ENCODE measurements around the gene TNNC1.

The TNNC1 gene

DNA sequence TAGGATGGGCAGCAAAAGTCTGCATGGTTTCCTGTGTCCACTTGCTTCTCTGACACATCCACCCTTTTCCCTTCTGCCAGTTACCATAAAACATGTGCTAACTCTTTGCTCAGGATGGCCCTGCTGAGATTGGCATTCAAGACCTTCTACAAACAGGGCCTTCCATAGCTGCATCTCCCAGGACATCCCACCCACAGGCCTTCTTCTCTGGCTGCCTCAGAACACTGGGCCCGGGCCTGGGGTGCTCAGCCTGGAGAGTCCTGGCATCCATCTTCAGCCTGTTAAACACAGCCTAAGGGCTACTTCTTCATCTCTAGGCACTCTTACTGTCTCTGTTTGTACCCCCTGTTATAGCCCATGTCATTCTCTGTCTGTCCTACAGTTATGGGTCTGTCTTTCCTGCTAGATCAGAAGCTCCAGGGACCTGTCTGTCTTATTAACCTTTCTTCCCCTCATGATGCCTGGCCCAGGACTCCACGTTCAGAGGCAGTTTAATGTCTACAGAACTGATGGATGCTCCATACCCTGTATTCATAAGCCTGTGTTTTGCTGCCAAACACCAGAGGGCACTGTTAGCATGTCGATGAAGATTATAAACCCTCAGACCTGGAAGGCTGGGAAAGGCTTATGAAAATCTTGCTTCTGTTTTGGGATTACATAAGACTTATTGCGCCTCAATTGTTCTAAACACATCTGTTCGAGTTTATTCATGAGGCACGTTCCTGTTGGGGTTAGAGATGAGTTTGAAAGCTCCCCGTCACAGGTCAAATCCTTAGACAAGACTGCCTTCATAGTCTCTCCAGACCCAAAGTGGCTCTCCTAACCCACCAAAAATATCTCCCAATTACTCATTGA lies 25.5 kb downstream of the TNNC1 start:
- peak; percentile 60 for DNase-seq

DNA sequence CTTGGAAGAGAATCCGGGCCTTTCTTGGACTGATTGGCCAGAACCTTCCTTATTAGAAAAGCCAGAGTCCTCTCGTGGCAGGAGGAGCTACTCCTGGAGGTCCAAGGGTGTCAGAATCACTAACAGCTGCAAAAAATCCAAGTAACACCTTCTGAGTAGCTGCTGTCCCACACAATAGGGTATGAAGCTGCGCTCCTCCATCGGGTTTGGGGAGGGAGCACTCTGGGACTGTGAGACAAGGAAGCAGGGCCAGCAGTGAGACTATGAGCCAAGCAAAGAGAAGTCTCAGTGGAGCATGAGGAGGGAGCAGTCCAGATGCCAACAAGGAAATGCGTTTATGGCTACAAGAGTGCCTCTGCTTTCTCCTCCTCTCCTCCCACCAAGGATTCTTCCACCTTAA lies 30.7 kb downstream of the TNNC1 start:
- DNase-seq, result no peak

DNA sequence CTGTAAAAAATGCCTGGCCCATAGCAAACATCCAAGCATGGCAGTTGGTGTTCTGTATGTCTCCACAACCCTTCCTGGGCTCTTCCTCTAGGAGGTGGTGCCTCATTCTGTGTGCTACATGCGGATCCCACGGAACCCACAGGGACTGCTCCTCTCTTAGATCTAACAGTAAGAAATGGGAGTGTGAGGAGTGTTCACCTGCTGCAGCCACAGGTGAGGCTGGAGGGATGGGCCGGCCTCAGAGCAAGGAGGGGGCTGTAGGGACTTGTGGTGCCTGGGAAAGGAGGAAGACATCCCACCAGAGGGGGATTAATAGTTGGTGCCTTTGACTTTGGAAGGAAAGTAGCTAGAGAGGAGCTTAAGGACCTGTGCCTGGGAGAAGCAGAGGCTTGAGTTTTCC lies 31.2 kb downstream of the TNNC1 start:
- DNase-seq, result no peak

DNA sequence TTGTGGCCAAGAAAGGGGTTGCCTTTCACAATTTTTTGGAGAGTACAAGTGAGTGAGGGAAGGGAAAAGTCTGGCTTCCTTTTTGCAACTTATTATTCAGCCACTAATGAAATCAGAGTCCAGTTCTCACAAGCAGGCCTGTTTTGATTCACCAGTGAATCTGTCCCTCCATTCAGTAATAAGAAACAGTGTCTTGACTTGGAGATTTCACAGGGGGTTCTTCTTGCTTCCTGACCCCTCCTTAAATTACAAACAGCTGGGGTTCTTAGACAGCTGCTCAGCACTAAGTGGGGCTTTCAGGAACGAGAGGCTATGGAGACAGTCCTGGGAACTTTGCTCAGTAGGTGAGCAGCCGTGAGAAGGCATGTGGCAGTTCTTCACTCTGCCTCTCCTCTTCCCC lies 33.5 kb downstream of the TNNC1 start:
- DNase-seq, result no peak

DNA sequence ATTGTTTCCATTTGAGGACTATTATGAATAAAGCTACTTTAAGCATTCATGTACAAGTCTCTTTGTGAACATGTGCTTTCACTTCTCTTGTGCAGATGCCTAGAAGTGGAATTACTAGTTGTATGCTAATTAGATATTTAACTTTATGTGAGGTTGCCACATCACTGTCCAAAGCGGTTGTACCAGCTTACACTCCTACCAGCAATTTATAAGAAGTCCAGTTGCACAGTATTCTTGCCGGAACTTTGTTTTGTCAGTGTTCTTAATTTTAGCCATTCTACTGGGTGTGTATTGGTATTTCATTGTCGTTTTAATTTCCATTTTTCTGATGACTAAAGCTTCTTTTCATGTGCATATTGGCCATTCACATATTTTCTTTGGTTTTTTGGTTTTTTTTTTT lies 38.0 kb downstream of the TNNC1 start:
- DNase-seq, result no peak

DNA sequence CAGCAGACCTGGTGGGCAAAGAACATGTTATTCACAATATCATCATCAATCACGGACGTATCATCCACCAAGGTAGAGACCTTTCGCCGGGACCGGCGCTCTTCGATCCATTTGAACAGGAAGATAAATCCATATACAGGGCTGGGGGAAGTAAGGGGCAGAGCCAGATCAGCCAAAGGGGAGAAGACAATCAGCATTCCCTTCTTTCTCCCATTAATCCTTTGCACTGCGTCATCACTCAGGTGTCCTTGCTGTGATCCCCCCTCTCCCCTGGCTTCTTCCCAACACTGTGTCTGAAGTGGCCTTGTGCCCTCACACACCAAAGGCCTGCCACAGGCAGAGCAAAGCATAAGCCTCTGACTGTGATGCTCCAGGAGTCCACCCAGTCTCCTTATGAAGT lies 45.4 kb downstream of the TNNC1 start:
- no peak for DNase-seq

DNA sequence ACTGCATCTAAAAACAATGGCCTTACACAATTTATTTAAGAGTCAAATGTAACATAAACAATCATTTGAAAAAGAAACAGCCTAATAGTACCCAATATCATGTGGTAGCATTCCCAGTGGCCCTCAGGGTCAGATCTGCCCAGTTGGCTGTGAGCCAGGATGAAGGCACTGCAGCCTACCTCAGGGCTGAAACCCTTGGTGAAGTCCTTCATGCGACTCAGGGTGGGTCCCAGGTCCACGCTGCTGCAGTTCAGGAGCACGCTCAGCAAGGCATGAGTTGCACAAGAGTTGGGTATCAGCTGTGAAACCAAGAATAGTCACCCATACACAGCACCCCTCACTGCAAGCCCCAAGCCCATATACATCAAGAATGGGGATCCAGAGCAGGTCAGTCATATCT lies 46.1 kb downstream of the TNNC1 start:
- no peak for DNase-seq

DNA sequence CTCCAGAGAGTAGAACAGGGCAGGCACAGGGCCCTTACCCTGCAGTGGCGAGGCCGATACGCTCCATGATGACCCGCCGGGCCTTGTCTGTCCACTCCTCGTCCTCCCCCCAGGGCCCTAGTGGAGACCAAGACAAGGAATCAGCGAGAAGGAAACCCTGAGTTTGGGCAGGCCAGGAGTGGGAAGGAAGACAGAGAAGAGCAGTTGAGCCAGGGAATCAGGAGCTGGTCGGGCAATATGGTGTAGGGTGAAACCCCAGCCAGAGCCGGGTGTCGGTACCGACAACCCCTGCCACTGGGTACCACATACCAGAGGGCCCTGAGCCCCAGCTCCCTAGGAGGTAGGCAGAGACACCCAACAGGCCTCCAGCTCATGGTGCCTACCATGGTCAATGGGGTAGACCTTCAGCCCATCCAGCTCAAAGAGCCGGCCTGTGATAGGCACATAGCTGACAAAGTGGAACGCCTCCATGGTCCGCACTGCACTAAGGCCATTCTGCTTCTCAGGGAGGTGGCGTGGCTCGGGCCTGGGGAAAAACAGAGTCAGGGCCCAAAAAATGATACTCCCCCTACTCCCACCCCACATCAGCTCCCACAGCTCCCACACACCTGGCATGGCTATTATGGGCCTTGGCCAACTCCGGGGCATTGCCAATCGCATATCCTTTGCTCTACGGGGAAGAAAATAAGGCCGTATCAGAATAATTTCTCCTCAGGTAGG lies 46.9 kb downstream of the TNNC1 start:
- no peak for DNase-seq

DNA sequence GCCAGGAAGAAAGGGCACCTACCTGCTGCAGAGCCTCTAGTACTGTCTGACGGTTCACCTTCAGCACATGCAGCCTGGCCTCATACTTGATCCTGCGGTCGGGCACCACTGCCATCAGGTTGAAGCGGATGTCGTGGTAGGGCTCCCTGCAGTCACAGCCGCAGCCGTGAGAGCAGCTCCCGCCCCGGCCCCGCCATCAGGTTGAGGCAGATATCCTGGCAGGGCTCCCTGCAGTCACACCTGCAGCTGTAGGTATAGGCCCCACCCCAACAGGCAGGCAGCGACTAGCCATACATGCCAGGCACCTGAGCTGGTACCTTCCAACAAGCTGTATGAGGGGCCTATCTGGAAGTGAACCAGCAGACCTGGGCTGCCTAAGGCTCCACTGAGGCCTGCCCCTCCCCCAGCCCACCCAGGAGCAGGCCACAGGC lies 47.6 kb downstream of the TNNC1 start:
- DNase-seq, result no peak

DNA sequence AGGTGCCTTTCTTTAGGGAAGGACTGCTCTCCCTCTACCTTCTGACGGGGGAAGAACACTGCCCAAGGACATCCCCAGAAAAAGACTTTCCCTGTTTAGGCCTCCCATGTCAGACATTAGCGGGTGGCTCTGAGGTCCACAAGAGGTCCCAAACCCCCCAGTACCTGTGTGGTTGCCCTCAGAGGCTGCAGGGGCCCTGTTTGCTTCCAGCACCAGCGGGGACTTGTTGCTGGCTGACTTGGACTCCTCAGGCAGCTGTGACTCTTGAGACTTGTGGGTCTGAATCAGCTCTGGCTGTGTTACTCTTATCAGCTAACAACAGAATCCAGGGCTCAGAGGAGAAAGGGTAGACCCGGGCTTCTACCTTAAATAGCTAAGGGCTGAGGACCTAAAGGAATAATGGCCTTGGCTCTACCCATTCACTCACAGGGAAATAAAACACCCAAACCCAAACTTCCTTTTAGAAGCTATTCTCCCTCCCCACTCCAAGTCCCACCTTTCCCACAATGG lies 48.2 kb downstream of the TNNC1 start:
- DNase-seq, result no peak

DNA sequence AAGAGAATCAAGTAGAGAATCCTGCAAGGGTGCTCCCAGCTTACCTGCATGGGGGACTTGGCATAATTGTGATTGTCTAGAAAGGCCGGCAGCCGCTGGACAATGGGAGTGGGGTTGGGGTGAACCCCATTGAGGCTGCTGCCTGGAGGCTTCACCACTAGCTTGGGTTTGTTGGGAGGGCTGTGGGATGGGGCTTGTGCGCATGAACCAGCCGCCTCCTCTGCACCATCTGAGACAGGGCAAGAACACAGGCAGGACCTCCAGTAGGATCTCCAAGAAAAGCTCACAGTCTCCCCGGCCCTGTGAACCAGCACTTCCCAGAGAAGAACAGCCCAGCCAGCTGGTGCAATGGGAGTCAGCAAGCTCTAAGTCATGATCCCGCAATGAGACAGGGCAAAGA lies 48.8 kb downstream of the TNNC1 start:
- no peak for DNase-seq

DNA sequence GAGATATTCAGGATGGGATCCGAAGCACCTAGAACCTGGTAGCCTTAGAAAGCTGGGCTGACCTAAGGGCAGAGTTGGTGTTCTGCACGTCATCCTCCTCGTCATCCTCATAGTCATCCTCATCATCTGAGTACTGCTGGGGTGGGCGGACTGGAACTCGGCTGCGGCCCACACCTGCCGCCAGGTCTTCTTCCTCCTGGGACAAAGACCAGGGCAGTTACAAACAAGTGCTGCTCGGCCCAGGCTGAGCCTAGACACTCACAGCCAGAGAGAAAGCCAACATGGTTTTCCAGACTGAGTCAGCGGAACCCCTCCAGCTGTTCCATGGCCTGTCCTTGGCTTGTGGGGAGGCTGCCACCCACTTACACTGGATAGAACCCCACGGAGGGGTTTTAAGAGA lies 49.5 kb downstream of the TNNC1 start:
- no peak for DNase-seq

DNA sequence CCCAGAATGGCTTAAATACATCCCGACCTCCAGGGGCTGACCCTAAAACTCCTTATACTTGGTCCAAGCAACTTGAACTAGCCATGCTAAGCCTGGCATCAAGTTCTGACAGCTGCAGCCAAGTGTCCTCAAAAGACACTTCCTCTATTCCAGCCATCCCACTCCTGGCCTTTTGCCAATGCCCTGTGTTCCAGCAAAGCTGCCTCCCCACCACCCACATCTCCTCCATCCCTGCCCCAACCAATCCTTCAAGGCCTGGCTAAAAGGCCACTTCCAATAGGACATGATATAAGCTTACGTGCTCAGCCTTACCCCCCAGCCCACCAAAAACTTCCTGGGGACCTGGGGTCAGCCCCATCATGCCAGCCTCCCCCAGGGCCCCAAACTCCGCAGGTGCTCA lies 49.9 kb downstream of the TNNC1 start:
- no peak for DNase-seq

DNA sequence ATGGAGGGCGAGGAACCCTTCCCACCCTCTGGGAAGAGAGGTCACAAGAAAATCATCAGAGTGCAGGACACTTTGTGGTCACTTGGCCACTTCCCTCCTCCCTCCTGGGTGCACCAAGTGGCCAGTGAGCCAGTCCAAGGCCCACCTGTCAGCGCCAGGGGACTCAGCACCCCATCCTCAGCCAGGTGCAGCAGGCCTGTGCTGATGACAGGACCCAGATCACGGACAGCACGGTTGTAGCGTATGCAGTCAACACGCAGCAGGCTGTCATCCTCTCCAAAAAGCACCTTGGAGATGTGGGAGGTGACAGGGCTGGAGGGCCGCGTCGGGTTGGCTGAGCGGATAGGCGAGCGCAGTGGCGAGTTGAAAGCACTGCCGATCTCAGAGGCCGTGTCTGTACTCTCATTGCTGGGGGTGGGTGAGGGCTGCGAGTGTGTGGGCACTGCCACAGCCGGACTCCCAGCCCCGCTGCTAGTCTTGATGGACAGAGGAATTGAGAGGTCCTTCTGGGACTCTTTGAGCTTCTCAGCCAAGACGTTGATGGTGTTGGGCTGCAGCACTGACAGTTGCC lies 50.5 kb downstream of the TNNC1 start:
- DNase-seq, result no peak

DNA sequence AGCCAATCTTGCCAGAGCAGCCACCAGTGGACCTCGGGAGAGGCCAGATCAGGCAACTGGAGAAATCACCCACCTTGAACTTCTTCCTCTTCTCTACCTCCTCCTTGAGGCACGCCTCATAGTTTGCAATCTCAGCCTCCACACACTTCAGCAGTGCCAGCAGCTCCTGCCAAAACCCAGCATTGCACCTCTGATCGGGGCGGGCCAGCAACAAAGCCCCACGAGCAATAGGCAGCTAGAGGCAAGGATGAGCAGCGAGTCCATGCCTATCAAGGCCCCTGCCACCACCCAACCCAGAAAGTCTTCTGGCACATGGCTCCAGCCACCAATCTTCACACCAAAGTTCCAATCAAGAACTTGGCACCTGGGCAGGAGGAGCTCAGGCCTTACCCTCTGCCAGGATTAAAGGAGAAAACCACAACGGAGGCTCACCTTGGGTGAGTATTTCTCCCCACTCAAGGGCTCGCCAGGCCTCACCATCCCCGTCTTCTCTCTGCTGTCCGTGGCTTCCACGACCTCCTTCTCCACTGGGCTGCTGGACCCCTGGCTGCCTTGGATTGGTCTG lies 51.1 kb downstream of the TNNC1 start:
- DNase-seq, result no peak

DNA sequence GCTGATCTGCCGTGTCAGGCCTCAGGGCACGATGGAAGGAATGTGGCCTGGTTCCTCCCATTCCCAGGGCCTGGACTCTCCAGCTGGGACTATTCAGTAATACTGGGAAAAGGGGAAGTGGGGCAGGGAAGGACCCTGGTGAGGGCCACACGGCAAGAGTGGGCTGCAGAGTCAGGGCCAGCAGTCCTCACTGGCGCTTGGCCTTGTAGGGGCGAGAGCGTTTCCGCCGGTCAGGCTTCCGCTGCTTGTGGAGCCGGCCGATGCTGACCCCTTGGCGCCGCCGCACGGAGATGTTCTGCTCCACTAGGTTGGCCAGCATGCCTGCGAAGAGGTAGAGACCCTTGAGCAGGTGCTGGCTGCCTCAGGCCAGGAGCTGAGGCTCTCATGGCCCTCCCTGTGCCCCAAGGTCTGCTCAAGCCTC lies 51.7 kb downstream of the TNNC1 start:
- no peak for DNase-seq

DNA sequence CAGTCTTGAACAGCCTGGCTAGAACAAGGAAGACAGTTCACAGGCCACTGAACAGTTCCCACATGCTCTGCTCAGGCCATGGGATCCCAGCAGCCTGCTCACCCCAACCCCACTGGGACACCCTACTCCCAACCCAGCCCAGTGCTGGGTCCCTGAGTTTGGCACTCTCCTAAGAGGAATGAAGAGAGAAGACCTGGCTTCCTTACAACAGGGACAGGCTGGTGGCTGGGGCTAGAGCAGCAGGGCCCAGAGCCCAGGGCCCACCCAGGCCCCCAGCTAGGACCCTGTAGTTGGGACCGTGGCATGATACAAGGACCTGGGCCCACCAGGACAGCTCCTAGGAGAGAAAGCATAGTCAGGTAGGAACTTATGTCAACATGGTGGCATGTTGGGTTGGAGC lies 52.3 kb downstream of the TNNC1 start:
- no peak for DNase-seq

All from NCI-H146 (cell line).